Caco-2 (cell line): ENCODE measurements around the gene CMTM4. TPM values are rescaled to one million over a fixed set of nuclear protein-coding genes. Genes with fewer than 3 reads are reported as not detected.

Experiments
- BruUV-seq: library from RNA; stranded (reverse); fragments of 400-500 nt; replicated peaks from 2 replicates; lab custom pipeline; 2021; lab: Mats Ljungman, UMichigan
- CTCF ChIA-PET: fragments of 300-600 bp; sonication (Branson Sonifier 250); formaldehyde crosslinking; loops from one replicate; lab custom pipeline; 2022; ENCODE audit warnings: antibody characterized with exemption; lab: Charles Lee
- POLR2A ChIA-PET: fragments of 300-600 bp; sonication (Branson Sonifier 250); formaldehyde crosslinking; loops from one replicate; lab custom pipeline; 2022; ENCODE audit warnings: antibody characterized with exemption; lab: Charles Lee
- DNase-seq, 2 experiments: peaks; one replicate each; pipeline versions ENCODE4 v3.0.0 to v3.0.0-alpha.2; 2020 to 2022
- H3K27me3 ChIP-seq: replicated peaks from 2 replicates; pipeline ENCODE4 v1.6.0; 2011; ENCODE audit warnings: low read length; ENCODE audit not compliant: control insufficient read depth, insufficient read depth
- H3K36me3 ChIP-seq: 2 replicates; pipeline ENCODE4 v1.5.1; 2011; ENCODE audit warnings: low read length; ENCODE audit not compliant: control insufficient read depth, insufficient read depth
- H3K4me1 ChIP-seq: fragments of 250-450 bp; sonication (Bioruptor Pico); 2 replicates; pipeline ENCODE4 v1.5.1; 2020; ENCODE audit warnings: mild to moderate bottlenecking
- H3K4me3 ChIP-seq: 2 replicates; pipeline ENCODE4 v1.5.1; 2011; ENCODE audit warnings: low read depth, mild to moderate bottlenecking, control low read depth, low read length
- H3K9me3 ChIP-seq: fragments of 250-450 bp; sonication (Bioruptor Pico); 2 replicates; pipeline ENCODE4 v1.5.1; 2020; ENCODE audit warnings: mild to moderate bottlenecking, moderate library complexity
- H3K27ac Mint-ChIP-seq: one replicate; pipeline ENCODE4 v1.8.0; 2022; ENCODE audit warnings: mixed read lengths; ENCODE audit not compliant: unreplicated experiment
- H3K27me3 Mint-ChIP-seq: one replicate; pipeline ENCODE4 v1.8.0; 2022; ENCODE audit warnings: mixed read lengths; ENCODE audit not compliant: insufficient read depth, unreplicated experiment
- H3K36me3 Mint-ChIP-seq: one replicate; pipeline ENCODE4 v1.8.0; 2022; ENCODE audit warnings: mild to moderate bottlenecking, mixed read lengths; ENCODE audit not compliant: insufficient read depth, unreplicated experiment
- H3K4me1 Mint-ChIP-seq: one replicate; pipeline ENCODE4 v1.8.0; 2022; ENCODE audit warnings: low read depth, mixed read lengths; ENCODE audit not compliant: unreplicated experiment
- H3K4me3 Mint-ChIP-seq: one replicate; pipeline ENCODE4 v1.8.0; 2022; ENCODE audit warnings: mild to moderate bottlenecking, moderate library complexity, mixed read lengths; ENCODE audit not compliant: unreplicated experiment
- H3K9me3 Mint-ChIP-seq: one replicate; pipeline ENCODE4 v1.8.0; 2022; ENCODE audit warnings: mixed read lengths; ENCODE audit not compliant: unreplicated experiment
- CTCF ChIP-seq, 2 experiments: fragments of 200-600 bp in 1 of 2; IDR thresholded peaks; 1 replicate in 1 of 2; 2 replicates in 1 of 2; pipeline versions ENCODE4 v1.5.1 to v1.8.0; 2011 to 2022; ENCODE audit warnings: antibody characterized with exemption in 1 of 2, control low read depth in 1 of 2, inconsistent platforms in 1 of 2, low read depth in 1 of 2, low read length in 1 of 2, mild to moderate bottlenecking in 1 of 2, moderate library complexity in 1 of 2; ENCODE audit not compliant: insufficient read depth in 1 of 2, severe bottlenecking in 1 of 2, unreplicated experiment in 1 of 2
- intact Hi-C: fragments of 100-400 bp; cut with micrococcal nuclease; formaldehyde crosslinking; loops from one replicate; pipeline ENCODE4 v1.10.0; 2022; ENCODE audit not compliant: unreplicated experiment
- total RNA-seq: library from RNA; stranded (reverse); gene quantifications from 2 replicates; pipeline ENCODE4 v1.2.3, GENCODE V29; 2022

Gene CMTM4
- total RNA-seq, 1 experiment from 2014 or later, result 108 TPM

GRCh38 chr16:66728804-66729203 lies 32.3 kb upstream of the CMTM4 start:
- POLR2A ChIA-PET, result no interaction called here
- Mint-ChIP-seq H3K4me3 (no peak overlapping the region), H3K4me1 (peaks cover 6% of the 10 kb centered on the region), H3K27me3 (no peaks in the 10 kb centered on the region), H3K36me3 (peaks cover 89% of the 10 kb centered on the region), H3K27ac (no peak overlapping the region), H3K9me3 (no peaks in the 10 kb centered on the region)
- TF ChIP-seq CTCF (IDR thresholded peaks at IDR 0.05; ENCODE audit: insufficient read depth in 1 of 2, low read depth in 1 of 2, low read length in 1 of 2, severe bottlenecking in 1 of 2, unreplicated experiment in 1 of 2), result no peak
- BruUV-seq, result no TSS peak
- intact Hi-C loops, result loop anchor here (1.0 to 10.0 kb wide), 2 partner anchors 12 to 146 kb away; no protein-coding TSS in a partner anchor
- no peak for DNase-seq
- Histone ChIP-seq H3K9me3 (no peaks in the 10 kb centered on the region), H3K4me3 (no peak overlapping the region), H3K27me3 (no peaks in the 10 kb centered on the region), H3K4me1 (no peaks in the 10 kb centered on the region), H3K36me3 (peaks cover 18% of the 10 kb centered on the region)
- CTCF ChIA-PET, result interaction anchor here (0.6 to 1.1 kb wide), 3 partner anchors 12 to 33 kb away, joined by 3 read pairs; no protein-coding TSS in a partner anchor

- Mint-ChIP-seq H3K9me3 (no peaks in the 10 kb centered on the region), H3K4me1 (peaks cover 6% of the 10 kb centered on the region), H3K36me3 (peaks cover 89% of the 10 kb centered on the region), H3K27ac (no peak overlapping the region), H3K4me3 (no peak overlapping the region), H3K27me3 (no peaks in the 10 kb centered on the region)
- intact Hi-C loops, result loop anchor here (1.0 to 10.0 kb wide), 2 partner anchors 11 to 147 kb away; no protein-coding TSS in a partner anchor
- POLR2A ChIA-PET, result no interaction called here
- no TSS peak for BruUV-seq
- TF ChIP-seq CTCF (IDR thresholded peaks at IDR 0.05; ENCODE audit: insufficient read depth in 1 of 2, low read depth in 1 of 2, low read length in 1 of 2, severe bottlenecking in 1 of 2, unreplicated experiment in 1 of 2), result peak; percentile 47 to 67
- Histone ChIP-seq H3K4me1 (no peaks in the 10 kb centered on the region), H3K27me3 (no peaks in the 10 kb centered on the region), H3K36me3 (peaks cover 19% of the 10 kb centered on the region), H3K4me3 (no peak overlapping the region), H3K9me3 (no peaks in the 10 kb centered on the region)
- CTCF ChIA-PET, result interaction anchor here (0.6 to 0.9 kb wide), 3 partner anchors 11 to 139 kb away, joined by 3 read pairs; no protein-coding TSS in a partner anchor
- DNase-seq, result peak in 1 of 2 experiments; percentile 35
Observed at GRCh38 chr16:66728117-66728787, 31.7 kb upstream of the CMTM4 start.

GRCh38 chr16:66720766-66721165 lies 24.2 kb upstream of the CMTM4 start:
- no peaks in the 10 kb centered on the region for H3K4me1 Mint-ChIP-seq

More at GRCh38 chr16:66720766-66721165, 24.2 kb upstream of the CMTM4 start:
- Histone ChIP-seq H3K4me3 (no peak overlapping the region), H3K27me3 (no peaks in the 10 kb centered on the region), H3K4me1 (peaks cover 6% of the 10 kb centered on the region), H3K9me3 (no peaks in the 10 kb centered on the region), H3K36me3 (peaks cover 6% of the 10 kb centered on the region)
- no peak for DNase-seq
- no TSS peak for BruUV-seq
- peaks cover 71% of the 10 kb centered on the region for H3K36me3 Mint-ChIP-seq
- ChIA-PET POLR2A (no interaction called here), CTCF (no interaction called here)
- no peaks in the 10 kb centered on the region for H3K9me3 Mint-ChIP-seq
- no peak for TF ChIP-seq CTCF (IDR thresholded peaks at IDR 0.05; ENCODE audit: insufficient read depth in 1 of 2, low read depth in 1 of 2, low read length in 1 of 2, severe bottlenecking in 1 of 2, unreplicated experiment in 1 of 2)
- no peak overlapping the region for H3K27ac Mint-ChIP-seq
- intact Hi-C loops, result loop anchor here (10.0 kb wide), 1 partner anchor 154 kb away; no protein-coding TSS in a partner anchor
- no peaks in the 10 kb centered on the region for H3K27me3 Mint-ChIP-seq
- H3K4me3 Mint-ChIP-seq, result no peak overlapping the region
